Measurements from ENCODE around the gene JADE2. TPM values are rescaled to one million over a fixed set of nuclear protein-coding genes. Genes with fewer than 3 reads are reported as not detected.

JADE2 gene
- total RNA-seq, 3 donors from 2014 or later, result 73.6 to 83.6 (median 76.8) TPM

GRCh38 chr5:134563221-134563620 is 37.8 kb downstream of the JADE2 start:
- no peak for DNase-seq
- Mint-ChIP-seq H3K4me3 (no peak overlapping the region), H3K27me3 (ENCODE audit: low read depth) (no peaks in the 10 kb centered on the region), H3K9me3 (no peaks in the 10 kb centered on the region), H3K36me3 (ENCODE audit: insufficient read depth) (peaks cover 36% of the 10 kb centered on the region), H3K4me1 (ENCODE audit: low read depth) (peaks cover 3% of the 10 kb centered on the region)
- ATAC-seq, result no peak

- H3K4me3 Mint-ChIP-seq, result no peak overlapping the region
- ATAC-seq (no peak), DNase-seq (no peak)
- peaks cover 36% of the 10 kb centered on the region for H3K36me3 Mint-ChIP-seq (ENCODE audit: insufficient read depth)
- peaks cover 3% of the 10 kb centered on the region for H3K4me1 Mint-ChIP-seq (ENCODE audit: low read depth)
- no peaks in the 10 kb centered on the region for H3K27me3 Mint-ChIP-seq (ENCODE audit: low read depth)
- H3K9me3 Mint-ChIP-seq, result no peaks in the 10 kb centered on the region
Observed at GRCh38 chr5:134563962-134564361, 38.5 kb downstream of the JADE2 start.

GRCh38 chr5:134564396-134564795 is 38.9 kb downstream of the JADE2 start:
- Mint-ChIP-seq H3K4me1 (ENCODE audit: low read depth) (peaks cover 3% of the 10 kb centered on the region), H3K9me3 (no peaks in the 10 kb centered on the region), H3K27me3 (ENCODE audit: low read depth) (no peaks in the 10 kb centered on the region), H3K36me3 (ENCODE audit: insufficient read depth) (peaks cover 36% of the 10 kb centered on the region), H3K4me3 (no peak overlapping the region)
- no peak for ATAC-seq
- no peak for DNase-seq

- Mint-ChIP-seq H3K27me3 (ENCODE audit: low read depth) (no peaks in the 10 kb centered on the region), H3K36me3 (ENCODE audit: insufficient read depth) (peaks cover 38% of the 10 kb centered on the region), H3K4me3 (no peak overlapping the region), H3K9me3 (no peaks in the 10 kb centered on the region), H3K4me1 (ENCODE audit: low read depth) (peaks cover 6% of the 10 kb centered on the region)
- no peak for DNase-seq
- no peak for ATAC-seq
Observed at GRCh38 chr5:134565791-134566740, 40.6 kb downstream of the JADE2 start.

GRCh38 chr5:134566741-134567221 is 41.3 kb downstream of the JADE2 start:
- H3K4me1 Mint-ChIP-seq (ENCODE audit: low read depth), result peaks cover 6% of the 10 kb centered on the region
- H3K4me3 Mint-ChIP-seq, result no peak overlapping the region
- peaks cover 35% of the 10 kb centered on the region for H3K36me3 Mint-ChIP-seq (ENCODE audit: insufficient read depth)
- no peaks in the 10 kb centered on the region for H3K27me3 Mint-ChIP-seq (ENCODE audit: low read depth)
- H3K9me3 Mint-ChIP-seq, result no peaks in the 10 kb centered on the region
- DNase-seq, result no peak
- ATAC-seq, result no peak

GRCh38 chr5:134567641-134568336 is 42.3 kb downstream of the JADE2 start:
- no peak overlapping the region for H3K4me3 Mint-ChIP-seq
- peaks cover 6% of the 10 kb centered on the region for H3K4me1 Mint-ChIP-seq (ENCODE audit: low read depth)
- H3K9me3 Mint-ChIP-seq, result no peaks in the 10 kb centered on the region
- H3K27me3 Mint-ChIP-seq (ENCODE audit: low read depth), result no peaks in the 10 kb centered on the region
- H3K36me3 Mint-ChIP-seq (ENCODE audit: insufficient read depth), result peaks cover 37% of the 10 kb centered on the region
- ATAC-seq (no peak), DNase-seq (no peak)

- peaks cover 6% of the 10 kb centered on the region for H3K4me1 Mint-ChIP-seq (ENCODE audit: low read depth)
- H3K27me3 Mint-ChIP-seq (ENCODE audit: low read depth), result no peaks in the 10 kb centered on the region
- no peak for ATAC-seq
- DNase-seq, result no peak
- H3K9me3 Mint-ChIP-seq, result no peaks in the 10 kb centered on the region
- H3K36me3 Mint-ChIP-seq (ENCODE audit: insufficient read depth), result peaks cover 40% of the 10 kb centered on the region
- no peak overlapping the region for H3K4me3 Mint-ChIP-seq
Observed at GRCh38 chr5:134568337-134568700, 42.8 kb downstream of the JADE2 start.

- Mint-ChIP-seq H3K4me1 (ENCODE audit: low read depth) (peaks cover 6% of the 10 kb centered on the region), H3K9me3 (no peaks in the 10 kb centered on the region), H3K4me3 (no peak overlapping the region), H3K36me3 (ENCODE audit: insufficient read depth) (peaks cover 37% of the 10 kb centered on the region), H3K27me3 (ENCODE audit: low read depth) (no peaks in the 10 kb centered on the region)
- DNase-seq, result no peak
- no peak for ATAC-seq
Observed at GRCh38 chr5:134568761-134569695, 43.6 kb downstream of the JADE2 start.

- peaks cover 6% of the 10 kb centered on the region for H3K4me1 Mint-ChIP-seq (ENCODE audit: low read depth)
- ATAC-seq (no peak), DNase-seq (no peak)
- peaks cover 36% of the 10 kb centered on the region for H3K36me3 Mint-ChIP-seq (ENCODE audit: insufficient read depth)
- no peaks in the 10 kb centered on the region for H3K9me3 Mint-ChIP-seq
- H3K4me3 Mint-ChIP-seq, result no peak overlapping the region
- no peaks in the 10 kb centered on the region for H3K27me3 Mint-ChIP-seq (ENCODE audit: low read depth)
Observed at GRCh38 chr5:134569758-134570364, 44.4 kb downstream of the JADE2 start.

- no peak overlapping the region for H3K4me3 Mint-ChIP-seq
- H3K4me1 Mint-ChIP-seq (ENCODE audit: low read depth), result peaks cover 9% of the 10 kb centered on the region
- H3K27me3 Mint-ChIP-seq (ENCODE audit: low read depth), result no peaks in the 10 kb centered on the region
- no peaks in the 10 kb centered on the region for H3K9me3 Mint-ChIP-seq
- H3K36me3 Mint-ChIP-seq (ENCODE audit: insufficient read depth), result peaks cover 41% of the 10 kb centered on the region
- no peak for ATAC-seq
- no peak for DNase-seq
Observed at GRCh38 chr5:134570365-134570758, 44.9 kb downstream of the JADE2 start.

- Mint-ChIP-seq H3K4me3 (no peak overlapping the region), H3K36me3 (ENCODE audit: insufficient read depth) (peaks cover 42% of the 10 kb centered on the region), H3K9me3 (no peaks in the 10 kb centered on the region), H3K27me3 (ENCODE audit: low read depth) (no peaks in the 10 kb centered on the region), H3K4me1 (ENCODE audit: low read depth) (peaks cover 9% of the 10 kb centered on the region)
- ATAC-seq (no peak), DNase-seq (no peak)
Observed at GRCh38 chr5:134570886-134571285, 45.4 kb downstream of the JADE2 start.

- H3K9me3 Mint-ChIP-seq, result no peaks in the 10 kb centered on the region
- H3K4me1 Mint-ChIP-seq (ENCODE audit: low read depth), result peaks cover 8% of the 10 kb centered on the region
- DNase-seq (no peak), ATAC-seq (no peak)
- H3K4me3 Mint-ChIP-seq, result no peak overlapping the region
- H3K36me3 Mint-ChIP-seq (ENCODE audit: insufficient read depth), result peaks cover 47% of the 10 kb centered on the region
- H3K27me3 Mint-ChIP-seq (ENCODE audit: low read depth), result no peaks in the 10 kb centered on the region
Observed at GRCh38 chr5:134571693-134572405, 46.4 kb downstream of the JADE2 start.

- ATAC-seq, result no peak
- H3K36me3 Mint-ChIP-seq (ENCODE audit: insufficient read depth), result peaks cover 49% of the 10 kb centered on the region
Observed at GRCh38 chr5:134572811-134573210, 47.3 kb downstream of the JADE2 start.

More at GRCh38 chr5:134572811-134573210, 47.3 kb downstream of the JADE2 start:
- Mint-ChIP-seq H3K9me3 (no peaks in the 10 kb centered on the region), H3K4me1 (ENCODE audit: low read depth) (peaks cover 8% of the 10 kb centered on the region), H3K27me3 (ENCODE audit: low read depth) (no peaks in the 10 kb centered on the region), H3K4me3 (no peak overlapping the region)
- no peak for DNase-seq

Data from activated T-cell treated with anti-CD3 and anti-CD28 coated beads, Interleukin-2, amount 50 U/mL, for 4 hours (primary cell).